ENCODE data around the gene TMTC2.

TMTC2 gene

DNA sequence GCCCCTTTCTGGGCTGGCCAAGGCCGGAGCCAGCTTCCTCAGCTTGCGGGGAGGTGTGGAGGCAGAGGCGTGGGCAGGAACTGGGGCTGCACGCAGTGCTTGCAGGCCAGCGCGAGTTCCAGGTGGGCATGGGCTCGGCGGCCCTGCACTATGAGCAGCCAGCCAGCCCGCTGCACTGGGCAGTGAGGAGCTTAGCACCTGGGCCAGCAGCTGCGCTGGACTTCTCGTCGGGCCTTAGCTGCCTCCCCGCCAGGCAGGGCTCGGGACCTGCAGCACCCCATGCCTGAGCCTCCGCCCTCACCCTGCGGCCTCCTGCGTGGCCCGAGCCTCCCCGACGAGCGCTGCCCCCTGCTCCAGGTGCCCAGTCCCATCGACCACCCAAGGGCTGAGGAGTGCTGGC is 42.0 kb downstream of the TMTC2 start:
- no peak for DNase-seq (ENCODE audit: low read depth)
- Histone ChIP-seq H3K4me3 (ENCODE audit: low read length) (no peak overlapping the region), H3K36me3 (ENCODE audit: control insufficient read depth, insufficient read depth, low read length, severe bottlenecking) (no peaks in the 10 kb centered on the region), H3K27me3 (replicated peaks; ENCODE audit: control insufficient read depth, insufficient read depth, low read length) (no peaks in the 10 kb centered on the region), H3K9me3 (ENCODE audit: control insufficient read depth, low read length) (no peaks in the 10 kb centered on the region), H3K9ac (ENCODE audit: low read length) (no peak overlapping the region), H3K4me1 (ENCODE audit: control insufficient read depth, insufficient read depth, low read length) (peaks cover 23% of the 10 kb centered on the region)

DNA sequence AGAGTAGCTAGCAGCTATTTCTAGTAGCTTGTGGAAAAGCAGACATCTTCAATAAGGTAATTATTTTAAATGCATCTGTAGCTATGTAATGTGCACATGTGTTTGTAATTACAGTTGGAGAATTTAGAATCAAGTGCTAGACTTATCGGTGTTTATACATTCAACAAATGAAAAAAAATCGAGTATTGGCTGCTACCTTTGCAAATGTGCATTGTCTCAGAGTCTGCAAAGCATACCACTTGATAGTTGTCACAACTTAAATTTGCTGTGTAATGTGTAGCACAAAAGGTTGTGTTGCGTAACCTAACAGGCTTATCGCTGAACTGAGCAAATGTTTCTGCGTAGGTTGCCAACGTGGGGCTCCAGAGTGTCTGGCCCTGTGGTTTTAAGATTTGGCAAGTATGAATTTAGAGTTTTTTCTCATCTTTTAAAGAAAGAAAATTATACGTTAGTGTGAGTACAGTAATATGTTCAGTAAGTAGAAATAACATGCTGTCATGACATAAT is 44.3 kb downstream of the TMTC2 start:
- no peaks in the 10 kb centered on the region for H3K36me3 ChIP-seq (ENCODE audit: control insufficient read depth, insufficient read depth, low read length, severe bottlenecking)
- no peaks in the 10 kb centered on the region for H3K9me3 ChIP-seq (ENCODE audit: control insufficient read depth, low read length)
- no peak overlapping the region for H3K4me3 ChIP-seq (ENCODE audit: low read length)
- peak; percentile 13 for DNase-seq (ENCODE audit: low read depth)
- H3K9ac ChIP-seq (ENCODE audit: low read length): no peak overlapping the region
- H3K4me1 ChIP-seq (ENCODE audit: control insufficient read depth, insufficient read depth, low read length): peaks cover 23% of the 10 kb centered on the region
- H3K27me3 ChIP-seq (replicated peaks; ENCODE audit: control insufficient read depth, insufficient read depth, low read length): no peaks in the 10 kb centered on the region

DNA sequence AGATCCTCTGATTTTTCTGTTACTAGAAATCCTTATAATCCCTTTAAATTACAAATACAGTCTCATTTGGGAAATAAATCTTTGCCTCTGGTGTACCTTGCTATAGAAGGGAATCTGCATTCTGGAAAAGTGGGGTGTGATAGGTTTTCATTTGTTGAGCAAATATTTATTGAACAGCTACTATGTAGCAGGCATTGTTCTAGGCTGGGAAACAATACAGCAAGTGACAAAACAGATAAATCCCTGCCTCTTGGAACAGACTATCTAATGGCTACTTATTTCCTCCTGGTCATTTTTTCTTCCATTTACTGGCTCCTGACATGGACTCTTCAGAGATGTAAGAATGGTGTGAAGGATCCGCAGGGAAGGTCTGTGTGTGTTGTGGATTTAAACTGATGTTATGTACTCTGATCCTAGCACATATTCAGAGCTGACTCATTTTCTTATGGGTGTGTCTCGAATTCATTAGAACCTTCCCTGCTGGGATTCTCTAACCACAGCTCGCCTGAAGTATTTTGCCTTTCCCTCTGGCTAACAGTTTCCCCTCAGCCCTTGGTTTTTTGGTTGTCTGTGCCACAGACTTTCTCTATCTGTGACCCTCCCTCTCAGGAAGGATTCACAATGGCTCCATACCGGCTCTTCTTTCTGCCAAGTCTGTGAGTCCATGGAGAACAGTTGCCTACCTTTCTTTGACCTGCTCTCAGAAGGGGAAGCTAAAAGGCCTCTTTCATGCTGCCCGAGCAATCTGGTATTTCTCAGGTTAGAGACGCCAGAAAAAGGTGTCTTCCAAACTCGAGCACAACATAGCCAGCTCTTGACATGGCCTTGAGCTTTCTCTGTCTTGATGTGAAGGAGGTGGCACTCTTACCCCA is 53.7 kb downstream of the TMTC2 start:
- peak overlapping the region; percentile 53 for H3K9ac ChIP-seq (ENCODE audit: low read length)
- H3K4me3 ChIP-seq (ENCODE audit: low read length): no peak overlapping the region
- H3K4me1 ChIP-seq (ENCODE audit: control insufficient read depth, insufficient read depth, low read length): peaks cover 12% of the 10 kb centered on the region
- no peaks in the 10 kb centered on the region for H3K27me3 ChIP-seq (replicated peaks; ENCODE audit: control insufficient read depth, insufficient read depth, low read length)
- no peaks in the 10 kb centered on the region for H3K9me3 ChIP-seq (ENCODE audit: control insufficient read depth, low read length)
- peak; percentile 63 for DNase-seq (ENCODE audit: low read depth)
- H3K36me3 ChIP-seq (ENCODE audit: control insufficient read depth, insufficient read depth, low read length, severe bottlenecking): no peaks in the 10 kb centered on the region

DNA sequence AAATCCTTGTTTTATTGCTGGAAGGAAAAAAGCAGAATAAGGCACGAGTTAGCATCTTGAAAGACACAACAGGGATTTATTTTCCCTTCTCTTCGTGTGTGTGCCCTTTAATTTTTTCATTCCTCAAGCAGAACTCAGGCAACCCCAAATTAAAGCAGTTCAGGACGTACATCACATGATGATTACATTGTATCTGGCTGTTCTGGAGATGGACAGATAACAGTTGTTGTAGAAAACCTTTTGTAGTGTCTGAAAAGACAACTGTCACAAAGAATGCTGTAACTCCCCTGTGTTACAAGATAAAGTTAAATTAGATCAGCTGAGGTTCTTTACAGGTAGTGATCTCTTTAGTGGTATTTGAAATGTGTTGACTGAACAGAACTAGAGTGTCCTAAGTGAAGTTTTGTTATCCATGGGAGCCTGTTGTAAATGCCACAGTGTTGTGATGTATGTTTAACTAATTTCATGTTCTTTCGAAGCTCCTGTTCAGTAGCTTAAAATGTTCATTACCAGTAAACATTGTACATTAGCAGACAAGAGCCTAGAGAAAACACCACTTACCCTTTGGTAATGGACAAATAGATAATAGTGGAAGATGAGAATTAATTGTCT is 58.5 kb downstream of the TMTC2 start:
- Histone ChIP-seq H3K36me3 (ENCODE audit: control insufficient read depth, insufficient read depth, low read length, severe bottlenecking) (no peaks in the 10 kb centered on the region), H3K9ac (ENCODE audit: low read length) (no peak overlapping the region), H3K27me3 (replicated peaks; ENCODE audit: control insufficient read depth, insufficient read depth, low read length) (no peaks in the 10 kb centered on the region), H3K4me1 (ENCODE audit: control insufficient read depth, insufficient read depth, low read length) (peaks cover 9% of the 10 kb centered on the region), H3K9me3 (ENCODE audit: control insufficient read depth, low read length) (no peaks in the 10 kb centered on the region), H3K4me3 (ENCODE audit: low read length) (no peak overlapping the region)
- no peak for DNase-seq (ENCODE audit: low read depth)

- Histone ChIP-seq H3K4me3 (ENCODE audit: low read length) (no peak overlapping the region), H3K4me1 (ENCODE audit: control insufficient read depth, insufficient read depth, low read length) (peaks cover 5% of the 10 kb centered on the region), H3K36me3 (ENCODE audit: control insufficient read depth, insufficient read depth, low read length, severe bottlenecking) (no peaks in the 10 kb centered on the region), H3K9me3 (ENCODE audit: control insufficient read depth, low read length) (no peaks in the 10 kb centered on the region), H3K9ac (ENCODE audit: low read length) (no peak overlapping the region), H3K27me3 (replicated peaks; ENCODE audit: control insufficient read depth, insufficient read depth, low read length) (no peaks in the 10 kb centered on the region)
- DNase-seq (ENCODE audit: low read depth): no peak
Measured at GRCh38 chr12:82745807-82746206, 59.1 kb downstream of the TMTC2 start.

- no peaks in the 10 kb centered on the region for H3K36me3 ChIP-seq (ENCODE audit: control insufficient read depth, insufficient read depth, low read length, severe bottlenecking)
Measured at GRCh38 chr12:82746668-82747067, 60.0 kb downstream of the TMTC2 start.

GRCh38 chr12:82749015-82749414 is 62.3 kb downstream of the TMTC2 start:
- no peaks in the 10 kb centered on the region for H3K27me3 ChIP-seq (replicated peaks; ENCODE audit: control insufficient read depth, insufficient read depth, low read length)
- no peaks in the 10 kb centered on the region for H3K36me3 ChIP-seq (ENCODE audit: control insufficient read depth, insufficient read depth, low read length, severe bottlenecking)
- H3K4me1 ChIP-seq (ENCODE audit: control insufficient read depth, insufficient read depth, low read length): peaks cover 6% of the 10 kb centered on the region
- no peaks in the 10 kb centered on the region for H3K9me3 ChIP-seq (ENCODE audit: control insufficient read depth, low read length)
- H3K9ac ChIP-seq (ENCODE audit: low read length): no peak overlapping the region
- H3K4me3 ChIP-seq (ENCODE audit: low read length): no peak overlapping the region
- no peak for DNase-seq (ENCODE audit: low read depth)

More at GRCh38 chr12:82746668-82747067, 60.0 kb downstream of the TMTC2 start:
- Histone ChIP-seq H3K4me3 (ENCODE audit: low read length) (no peak overlapping the region), H3K4me1 (ENCODE audit: control insufficient read depth, insufficient read depth, low read length) (peaks cover 3% of the 10 kb centered on the region), H3K9me3 (ENCODE audit: control insufficient read depth, low read length) (no peaks in the 10 kb centered on the region), H3K9ac (ENCODE audit: low read length) (no peak overlapping the region), H3K27me3 (replicated peaks; ENCODE audit: control insufficient read depth, insufficient read depth, low read length) (no peaks in the 10 kb centered on the region)
- no peak for DNase-seq (ENCODE audit: low read depth)

DNA sequence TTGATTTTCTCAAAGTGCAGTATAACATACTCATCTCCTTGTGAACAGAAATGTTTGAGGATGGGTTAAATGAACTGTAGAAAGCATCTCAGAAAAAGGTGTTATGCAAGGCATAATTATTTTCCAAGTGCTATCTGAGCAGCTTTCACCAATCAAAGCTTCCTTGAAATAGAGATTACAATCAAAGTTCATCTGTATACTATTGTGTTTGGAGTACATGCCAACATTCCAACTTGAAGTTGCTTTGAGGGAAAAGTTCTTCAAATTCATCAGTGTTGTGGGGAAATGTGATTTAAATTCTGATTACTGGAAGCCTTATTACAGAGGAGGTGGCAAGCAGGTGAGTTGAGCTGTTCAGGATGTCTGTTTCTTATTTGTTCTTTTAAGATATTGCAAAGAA is 68.2 kb downstream of the TMTC2 start:
- DNase-seq (ENCODE audit: low read depth): peak; percentile 62
- Histone ChIP-seq H3K36me3 (ENCODE audit: control insufficient read depth, insufficient read depth, low read length, severe bottlenecking) (no peaks in the 10 kb centered on the region), H3K27me3 (replicated peaks; ENCODE audit: control insufficient read depth, insufficient read depth, low read length) (no peaks in the 10 kb centered on the region), H3K9ac (ENCODE audit: low read length) (no peak overlapping the region), H3K4me3 (ENCODE audit: low read length) (no peak overlapping the region), H3K9me3 (ENCODE audit: control insufficient read depth, low read length) (no peaks in the 10 kb centered on the region), H3K4me1 (ENCODE audit: control insufficient read depth, insufficient read depth, low read length) (peaks cover 38% of the 10 kb centered on the region)

- Histone ChIP-seq H3K4me3 (ENCODE audit: low read length) (no peak overlapping the region), H3K4me1 (ENCODE audit: control insufficient read depth, insufficient read depth, low read length) (peaks cover 35% of the 10 kb centered on the region), H3K9me3 (ENCODE audit: control insufficient read depth, low read length) (no peaks in the 10 kb centered on the region), H3K27me3 (replicated peaks; ENCODE audit: control insufficient read depth, insufficient read depth, low read length) (no peaks in the 10 kb centered on the region), H3K36me3 (ENCODE audit: control insufficient read depth, insufficient read depth, low read length, severe bottlenecking) (no peaks in the 10 kb centered on the region), H3K9ac (ENCODE audit: low read length) (no peak overlapping the region)
- DNase-seq (ENCODE audit: low read depth): no peak
Measured at GRCh38 chr12:82756303-82756702, 69.6 kb downstream of the TMTC2 start.

GRCh38 chr12:82757059-82757458 is 70.4 kb downstream of the TMTC2 start:
- Histone ChIP-seq H3K4me3 (ENCODE audit: low read length) (peak overlapping the region; percentile 41), H3K4me1 (ENCODE audit: control insufficient read depth, insufficient read depth, low read length) (peaks cover 35% of the 10 kb centered on the region), H3K9me3 (ENCODE audit: control insufficient read depth, low read length) (no peaks in the 10 kb centered on the region), H3K27me3 (replicated peaks; ENCODE audit: control insufficient read depth, insufficient read depth, low read length) (no peaks in the 10 kb centered on the region), H3K36me3 (ENCODE audit: control insufficient read depth, insufficient read depth, low read length, severe bottlenecking) (no peaks in the 10 kb centered on the region), H3K9ac (ENCODE audit: low read length) (no peak overlapping the region)
- DNase-seq (ENCODE audit: low read depth): peak; percentile 85

- H3K9ac ChIP-seq (ENCODE audit: low read length): no peak overlapping the region
- no peaks in the 10 kb centered on the region for H3K9me3 ChIP-seq (ENCODE audit: control insufficient read depth, low read length)
- no peaks in the 10 kb centered on the region for H3K27me3 ChIP-seq (replicated peaks; ENCODE audit: control insufficient read depth, insufficient read depth, low read length)
- H3K4me3 ChIP-seq (ENCODE audit: low read length): peak overlapping the region; percentile 41
- no peaks in the 10 kb centered on the region for H3K36me3 ChIP-seq (ENCODE audit: control insufficient read depth, insufficient read depth, low read length, severe bottlenecking)
- peak; percentile 61 for DNase-seq (ENCODE audit: low read depth)
- peaks cover 35% of the 10 kb centered on the region for H3K4me1 ChIP-seq (ENCODE audit: control insufficient read depth, insufficient read depth, low read length)
Measured at GRCh38 chr12:82757656-82758055, 71.0 kb downstream of the TMTC2 start.
